ENCODE measurements around the gene HLA-DPA1.

- no peak for TF ChIP-seq POLR2A (IDR thresholded peaks at IDR 0.05)
- no peak for TF ChIP-seq CTCF (IDR thresholded peaks at IDR 0.05)
These were observed 31.4 kb upstream of the HLA-DPA1 start for GRCh38 chr6:33104887-33105286.
